Tibial nerve (tissue), 3 donors: ENCODE data around the gene CACNA1I.

Experiments used
- CTCF ChIP-seq, 5 experiments: fragments of 200-600 bp in 3 of 5; fragments of 450-650 bp in 2 of 5; sonication (generic) in 3 of 5; IDR thresholded peaks; one replicate each; pipeline ENCODE4 v1.5.1; 2016 to 2019; ENCODE audit warnings: antibody characterized with exemption in 5 of 5, mild to moderate bottlenecking in 3 of 5, moderate library complexity in 2 of 5
- POLR2A ChIP-seq, 2 donors: fragments of 450-650 bp; IDR thresholded peaks; one replicate each; pipeline ENCODE4 v1.6.1; 2017; ENCODE audit warnings: antibody characterized with exemption in 2 of 2, mild to moderate bottlenecking in 2 of 2, moderate library complexity in 2 of 2

- TF ChIP-seq CTCF (IDR thresholded peaks at IDR 0.05), result no peak
- TF ChIP-seq POLR2A (IDR thresholded peaks at IDR 0.05), result no peak
Measured at GRCh38 chr22:39723463-39723862, 152.9 kb downstream of the CACNA1I start.
